Heart left ventricle (tissue), 16 donors: ENCODE data around the gene ARFGAP2. TPM values are rescaled to one million over a fixed set of nuclear protein-coding genes. Genes with fewer than 3 reads are reported as not detected.

Source experiments
- ATAC-seq, 4 donors: fragments of 200-7000 bp; cut with Tn5 transposase; one replicate each; pipeline ENCODE4 v1.9.1; 2020 to 2022; ENCODE audit warnings: moderate library complexity in 4 of 4, mild to moderate bottlenecking in 3 of 4, moderate number of reproducible peaks in 1 of 4
- DNase-seq, 5 donors: peaks; one replicate each; pipeline ENCODE4 v3.0.0-alpha.2; 2020
- H3K27ac ChIP-seq, 12 donors: fragments of 200-600 bp; sonication (generic) in 4 of 12; one replicate each; pipeline versions ENCODE4 v1.5.0 to v1.8.0; 2016 to 2022; ENCODE audit warnings: mild to moderate bottlenecking in 2 of 12
- H3K27me3 ChIP-seq, 9 donors: fragments of 200-600 bp; sonication (generic) in 2 of 9; one replicate each; pipeline versions ENCODE4 v1.5.1 to v1.8.0; 2016 to 2022; ENCODE audit warnings: mild to moderate bottlenecking in 3 of 9
- H3K36me3 ChIP-seq, 9 donors: fragments of 200-600 bp; sonication (generic) in 2 of 9; one replicate each; pipeline versions ENCODE4 v1.5.0 to v1.8.0; 2018 to 2022; ENCODE audit warnings: mild to moderate bottlenecking in 2 of 9
- H3K4me1 ChIP-seq, 12 donors: fragments of 200-600 bp; sonication (generic) in 4 of 12; one replicate each; pipeline versions ENCODE4 v1.5.0 to v1.8.0; 2016 to 2022; ENCODE audit warnings: mild to moderate bottlenecking in 3 of 12
- H3K4me3 ChIP-seq, 12 donors: fragments of 200-600 bp; sonication (generic) in 4 of 12; one replicate each; pipeline versions ENCODE4 v1.5.0 to v1.8.0; 2017 to 2022; ENCODE audit warnings: mild to moderate bottlenecking in 9 of 12, moderate library complexity in 4 of 12
- H3K9me3 ChIP-seq, 12 donors: fragments of 200-600 bp; sonication (generic) in 4 of 12; one replicate each; pipeline versions ENCODE4 v1.5.0 to v1.8.0; 2016 to 2022; ENCODE audit warnings: mild to moderate bottlenecking in 1 of 12
- POLR2A ChIP-seq, 2 donors: fragments of 450-650 bp; IDR thresholded peaks; one replicate each; pipeline ENCODE4 v1.6.1; 2017; ENCODE audit warnings: antibody characterized with exemption in 2 of 2, mild to moderate bottlenecking in 2 of 2, moderate library complexity in 2 of 2
- WGBS, 4 donors: extraction: QIAGEN DNeasy Blood & Tissue Kit in 2 of 4; methylation state at CpG; one replicate each; pipeline versions ENCODE4 v1.1.5 to v1.1.7; 2013 to 2018; 5-methylcytosine and 5-hydroxymethylcytosine counted together
- intact Hi-C, 10 donors: fragments of 100-400 bp; cut with DNase I; formaldehyde crosslinking; loops; one replicate each; pipeline versions ENCODE4 v1.11.1 to v1.14.2; 2022
- polyA plus RNA-seq, 2 donors: library from polyadenylated mRNA; stranded (reverse); fragments of 200-250 nt; gene quantifications; one replicate each; pipeline ENCODE4 v1.2.3, GENCODE V29; 2013
- total RNA-seq, 9 donors: library from RNA; depleted of rRNA in 2 of 9; stranded (reverse); fragments of >200 nt in 2 of 9; fragmentation: NEBNext Ultra II Directional in 3 of 9; extraction: Animal tissue kit (Norgen Biotek cat#: 25700) in 3 of 9; gene quantifications; one replicate each; pipeline versions ENCODE4 v1.1.0 to v1.2.4, GENCODE V29; 2016 to 2023
- TF ChIP-seq, protein P1 (sequence below), 12 donors: fragments of 200-600 bp; sonication (generic) in 4 of 12; IDR thresholded peaks; one replicate each; pipeline versions ENCODE4 v1.5.0 to v1.8.0; 2018 to 2022; ENCODE audit warnings: antibody characterized with exemption in 12 of 12, mild to moderate bottlenecking in 5 of 12
- donor health status: ischemic (EF 13 %, LVEDD 7.1; RV severe dilation, severe dysfunction).
- donor health status: healthy with polysubstance abuse.
- donor health status: DM: no; HTN: yes; CAD: no.
- donor health status: DM: no; HTN: no; CAD: no.
- donor health status: ischemic (EF 25% LVEDD 6.9; RV normal size, moderate dysfunction).
- donor health status: ischemic (EF 25% LVEDD 5.7; RV mildly dilated, moderate dysfunction).
- donor health status: healthy.
- donor health status: DM: yes; HTN: yes; CAD: no.
- donor health status: ischemic (EF 35%, LVEDD 5.7; RV mildly dilated, moderate dysfunction).
- donor health status: nonischemic (EF 11% LVEDD 7.7; RV severe dilation, severe dysfunction).
- donor health status: DM: yes; HTN: yes; CAD: no.
- donor health status: PGD.
- donor health status: ischemic (EF 29% LVEDD 5.4; RV normal size, mild dysfunction).
- donor health status: nonischemic (EF 23%, LVEDD 6.1; RV moderate dilation, normal function).

Gene ARFGAP2
- total and polyA plus RNA-seq, 11 donors: 47.5 to 96.1 (median 61.3) TPM

GRCh38 chr11:47178737-47179654 is 2.3 kb upstream of the ARFGAP2 start:
- H3K9me3 ChIP-seq: no peaks in the 10 kb centered on the region
- H3K27me3 ChIP-seq: peaks cover 0 to under 1% (median 0%) of the 10 kb centered on the region in 9 donors
- no peak for ATAC-seq
- H3K4me3 ChIP-seq: no peak overlapping the region
- H3K4me1 ChIP-seq: peaks cover 11 to 87% (median 57%) of the 10 kb centered on the region in 12 donors
- WGBS, 4 donors: 86 to 95% (median 91%) methylated on average over 9 to 23 of the region's 23 CpGs
- TF ChIP-seq, protein P1, sequence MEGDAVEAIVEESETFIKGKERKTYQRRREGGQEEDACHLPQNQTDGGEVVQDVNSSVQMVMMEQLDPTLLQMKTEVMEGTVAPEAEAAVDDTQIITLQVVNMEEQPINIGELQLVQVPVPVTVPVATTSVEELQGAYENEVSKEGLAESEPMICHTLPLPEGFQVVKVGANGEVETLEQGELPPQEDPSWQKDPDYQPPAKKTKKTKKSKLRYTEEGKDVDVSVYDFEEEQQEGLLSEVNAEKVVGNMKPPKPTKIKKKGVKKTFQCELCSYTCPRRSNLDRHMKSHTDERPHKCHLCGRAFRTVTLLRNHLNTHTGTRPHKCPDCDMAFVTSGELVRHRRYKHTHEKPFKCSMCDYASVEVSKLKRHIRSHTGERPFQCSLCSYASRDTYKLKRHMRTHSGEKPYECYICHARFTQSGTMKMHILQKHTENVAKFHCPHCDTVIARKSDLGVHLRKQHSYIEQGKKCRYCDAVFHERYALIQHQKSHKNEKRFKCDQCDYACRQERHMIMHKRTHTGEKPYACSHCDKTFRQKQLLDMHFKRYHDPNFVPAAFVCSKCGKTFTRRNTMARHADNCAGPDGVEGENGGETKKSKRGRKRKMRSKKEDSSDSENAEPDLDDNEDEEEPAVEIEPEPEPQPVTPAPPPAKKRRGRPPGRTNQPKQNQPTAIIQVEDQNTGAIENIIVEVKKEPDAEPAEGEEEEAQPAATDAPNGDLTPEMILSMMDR (IDR thresholded peaks at IDR 0.05): peak in 2 of 12 donors; percentile 18 to 22
- no peak for TF ChIP-seq POLR2A (IDR thresholded peaks at IDR 0.05)
- H3K27ac ChIP-seq: peak overlapping the region in 11 of 12 donors; percentile 92 to 100 (median 98)
- peaks cover 0 to 51% (median 34%) of the 10 kb centered on the region in 9 donors for H3K36me3 ChIP-seq
- intact Hi-C loops: loop anchor here (1.0 to 10.0 kb wide), 9 partner anchors 33 to 246 kb away; partner anchors contain the start of genes NR1H3 (in 5 of the 10), MADD (in 2 of the 10), ACP2 (in 1 of the 10) and DDB2 (in 1 of the 10)
- DNase-seq: no peak

GRCh38 chr11:47178316-47178715 is 1.6 kb upstream of the ARFGAP2 start:
- Histone ChIP-seq H3K4me1 (peaks cover 11 to 87% (median 56%) of the 10 kb centered on the region in 12 donors), H3K4me3 (peak overlapping the region in 2 of 12 donors; percentile 95 to 98), H3K27me3 (no peaks in the 10 kb centered on the region), H3K36me3 (peaks cover 0 to 58% (median 40%) of the 10 kb centered on the region in 9 donors), H3K9me3 (no peaks in the 10 kb centered on the region), H3K27ac (peak overlapping the region; percentile 92 to 100 (median 98))
- DNase-seq: no peak
- intact Hi-C loops: loop anchor here (1.0 to 10.0 kb wide), 9 partner anchors 34 to 246 kb away; partner anchors contain the start of genes NR1H3 (in 5 of the 10), MADD (in 2 of the 10), ACP2 (in 1 of the 10) and DDB2 (in 1 of the 10)
- no peak for ATAC-seq
- TF ChIP-seq POLR2A (IDR thresholded peaks at IDR 0.05): no peak
- TF ChIP-seq, protein P1 (IDR thresholded peaks at IDR 0.05): no peak
- 71 to 88% (median 80%) methylated on average over 11 of the region's 11 CpGs for WGBS, 4 donors

DNA sequence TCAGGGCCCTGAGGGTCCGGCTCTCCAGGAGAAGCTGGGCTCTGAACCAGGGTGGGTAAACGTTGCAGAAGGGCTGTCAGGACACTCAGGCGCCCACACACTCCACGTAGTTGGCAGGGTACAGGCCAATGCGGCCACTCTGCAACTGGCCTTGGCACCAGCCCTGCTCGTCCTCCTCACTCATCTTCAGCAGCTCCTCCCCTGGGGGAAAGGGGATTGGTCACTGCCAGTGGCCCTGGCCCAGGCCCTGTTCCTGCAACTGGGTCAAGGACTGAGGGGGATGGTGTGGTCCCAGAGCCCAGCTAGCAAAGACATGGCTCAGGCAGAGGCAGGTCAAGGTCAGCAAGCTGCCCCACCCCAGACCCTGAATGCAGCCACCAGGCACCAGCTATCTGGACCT is 1.2 kb upstream of the ARFGAP2 start:
- no peak for TF ChIP-seq POLR2A (IDR thresholded peaks at IDR 0.05)
- TF ChIP-seq, protein P1 (IDR thresholded peaks at IDR 0.05): no peak
- peaks cover 0 to 63% (median 45%) of the 10 kb centered on the region in 9 donors for H3K36me3 ChIP-seq
- H3K4me3 ChIP-seq: peak overlapping the region in 9 of 12 donors; percentile 75 to 100 (median 95)
- 14 to 36% (median 25%) methylated on average over 6 of the region's 6 CpGs for WGBS, 4 donors
- no peaks in the 10 kb centered on the region for H3K27me3 ChIP-seq
- peaks cover 11 to 87% (median 58%) of the 10 kb centered on the region in 12 donors for H3K4me1 ChIP-seq
- no peaks in the 10 kb centered on the region for H3K9me3 ChIP-seq
- H3K27ac ChIP-seq: peak overlapping the region; percentile 92 to 100 (median 98)
- DNase-seq (peak in 3 of 5 donors; percentile 43 to 50 (median 47)), ATAC-seq (peak; percentile 2 to 19 (median 8))
- intact Hi-C loops: loop anchor here (1.0 to 10.0 kb wide), 14 partner anchors 34 to 247 kb away; partner anchors contain the start of genes NR1H3 (in 5 of the 10), DDB2 (in 3 of the 10), MADD (in 2 of the 10) and ACP2 (in 1 of the 10)
